ENCODE measurements around the gene CHRNA3.

- no peak for TF ChIP-seq POLR2A (IDR thresholded peaks at IDR 0.05)
- TF ChIP-seq POLR2AphosphoS5 (IDR thresholded peaks at IDR 0.05), result no peak
Observed at GRCh38 chr15:78617076-78617475, 3.7 kb downstream of the CHRNA3 start.

All from suprapubic skin (tissue), 4 donors.